ENCODE results near the gene SH2B2. TPM values are rescaled to one million over a fixed set of nuclear protein-coding genes. Genes with fewer than 3 reads are reported as not detected.

SH2B2 gene
- total RNA-seq, 4 donors from 2014 or later: 32.7 to 62.0 (median 43.5) TPM

GRCh38 chr7:102320181-102320580 lies 33.5 kb downstream of the SH2B2 start:
- DNase-seq (no peak), ATAC-seq (no peak)
- no peaks in the 10 kb centered on the region for H3K9me3 ChIP-seq
- in situ Hi-C loops (cut with MboI; ENCODE audit: low sequenced_read_pairs in 4 of 4): no loop called here
- intact Hi-C loops (cut with DNase I; ENCODE audit: low total_unique reads): no loop called here
- H3K27me3 ChIP-seq: no peaks in the 10 kb centered on the region
- no peak overlapping the region for H3K27ac ChIP-seq
- H3K36me3 ChIP-seq: peaks cover 0 to 18% of the 10 kb centered on the region in 2 donors
- H3K4me1 ChIP-seq: no peaks in the 10 kb centered on the region
- no peak for TF ChIP-seq POLR2A (IDR thresholded peaks at IDR 0.05)
- TF ChIP-seq CTCF (IDR thresholded peaks at IDR 0.05 in 4 of 5, conservative IDR thresholded peaks at IDR 0.05 in 1 of 5): no peak
- H3K4me3 ChIP-seq: no peak overlapping the region

- no peaks in the 10 kb centered on the region for H3K27me3 ChIP-seq
- DNase-seq: no peak
- H3K27ac ChIP-seq: no peak overlapping the region
- no peaks in the 10 kb centered on the region for H3K9me3 ChIP-seq
- no peak overlapping the region for H3K4me3 ChIP-seq
- ATAC-seq: no peak
- in situ Hi-C loops (cut with MboI; ENCODE audit: low sequenced_read_pairs in 4 of 4) (no loop called here), intact Hi-C loops (cut with DNase I; ENCODE audit: low total_unique reads) (no loop called here)
- no peak for TF ChIP-seq POLR2A (IDR thresholded peaks at IDR 0.05)
- TF ChIP-seq CTCF (IDR thresholded peaks at IDR 0.05 in 4 of 5, conservative IDR thresholded peaks at IDR 0.05 in 1 of 5): no peak
- peaks cover 0 to 18% of the 10 kb centered on the region in 2 donors for H3K36me3 ChIP-seq
- no peaks in the 10 kb centered on the region for H3K4me1 ChIP-seq
Measured at GRCh38 chr7:102320601-102321350, 34.1 kb downstream of the SH2B2 start.

- intact Hi-C loops (cut with DNase I; ENCODE audit: low total_unique reads) (no loop called here), in situ Hi-C loops (cut with MboI; ENCODE audit: low sequenced_read_pairs in 4 of 4) (no loop called here)
- no peaks in the 10 kb centered on the region for H3K9me3 ChIP-seq
- no peak overlapping the region for H3K4me3 ChIP-seq
- no peaks in the 10 kb centered on the region for H3K27me3 ChIP-seq
- H3K4me1 ChIP-seq: no peaks in the 10 kb centered on the region
- peaks cover 0 to 18% of the 10 kb centered on the region in 2 donors for H3K36me3 ChIP-seq
- H3K27ac ChIP-seq: peak overlapping the region in 2 of 4 donors; percentile 5 to 15
- no peak for DNase-seq
- ATAC-seq: no peak
- TF ChIP-seq CTCF (IDR thresholded peaks at IDR 0.05 in 4 of 5, conservative IDR thresholded peaks at IDR 0.05 in 1 of 5) (no peak), POLR2A (IDR thresholded peaks at IDR 0.05) (no peak)
Measured at GRCh38 chr7:102321351-102322201, 34.9 kb downstream of the SH2B2 start.

- in situ Hi-C loops (cut with MboI; ENCODE audit: low sequenced_read_pairs in 4 of 4) (no loop called here), intact Hi-C loops (cut with DNase I; ENCODE audit: low total_unique reads) (no loop called here)
- DNase-seq: no peak
- no peaks in the 10 kb centered on the region for H3K4me1 ChIP-seq
- no peaks in the 10 kb centered on the region for H3K27me3 ChIP-seq
- peaks cover 0 to 14% of the 10 kb centered on the region in 2 donors for H3K36me3 ChIP-seq
- no peak for ATAC-seq
- no peak overlapping the region for H3K4me3 ChIP-seq
- no peak overlapping the region for H3K27ac ChIP-seq
- TF ChIP-seq CTCF (IDR thresholded peaks at IDR 0.05 in 4 of 5, conservative IDR thresholded peaks at IDR 0.05 in 1 of 5) (no peak), POLR2A (IDR thresholded peaks at IDR 0.05) (no peak)
- no peaks in the 10 kb centered on the region for H3K9me3 ChIP-seq
Measured at GRCh38 chr7:102322202-102322715, 35.6 kb downstream of the SH2B2 start.

All from gastrocnemius medialis (tissue), 4 donors.